Type B pancreatic cell (in vitro differentiated cells): ENCODE measurements around the gene MGRN1. TPM values are rescaled to one million over a fixed set of nuclear protein-coding genes. Genes with fewer than 3 reads are reported as not detected.

ENCODE experiments used
- DNase-seq: peaks from one replicate; pipeline ENCODE4 v3.0.0; 2021; ENCODE audit warnings: mixed read lengths; ENCODE audit not compliant: unreplicated experiment; ENCODE audit errors: extremely low spot score
- H3K27ac Mint-ChIP-seq: 2 replicates; pipeline ENCODE4 v1.8.0; 2021; ENCODE audit warnings: mild to moderate bottlenecking, mixed read lengths
- H3K27me3 Mint-ChIP-seq: 2 replicates; pipeline ENCODE4 v1.8.0; 2021; ENCODE audit warnings: mixed read lengths
- H3K36me3 Mint-ChIP-seq: 2 replicates; pipeline ENCODE4 v1.8.0; 2021; ENCODE audit warnings: mixed read lengths
- H3K4me1 Mint-ChIP-seq: one replicate; pipeline ENCODE4 v1.8.0; 2021; ENCODE audit warnings: mixed read lengths; ENCODE audit not compliant: unreplicated experiment
- H3K4me3 Mint-ChIP-seq: 2 replicates; pipeline ENCODE4 v1.8.0; 2021; ENCODE audit warnings: mild to moderate bottlenecking, mixed read lengths
- H3K9me3 Mint-ChIP-seq: 2 replicates; pipeline ENCODE4 v1.8.0; 2021; ENCODE audit warnings: mixed read lengths
- CTCF ChIP-seq: fragments of 200-600 bp; sonication (generic); conservative IDR thresholded peaks from 2 replicates; pipeline ENCODE4 v1.5.0; 2021; ENCODE audit warnings: antibody characterized with exemption, mild to moderate bottlenecking
- total RNA-seq: library from RNA; stranded (reverse); gene quantifications from 2 replicates; pipeline ENCODE4 v1.2.1, GENCODE V29; 2021; ENCODE audit warnings: low replicate concordance

MGRN1 gene
- total RNA-seq, 1 donor from 2014 or later: 88.6 TPM

- Mint-ChIP-seq H3K27me3 (no peaks in the 10 kb centered on the region), H3K9me3 (no peaks in the 10 kb centered on the region), H3K4me3 (no peak overlapping the region), H3K36me3 (no peaks in the 10 kb centered on the region), H3K4me1 (peaks cover 9% of the 10 kb centered on the region), H3K27ac (no peak overlapping the region)
- TF ChIP-seq CTCF: no peak
- DNase-seq: no peak
Observed at GRCh38 chr16:4661661-4662060, 37.0 kb downstream of the MGRN1 start.

- DNase-seq: no peak
- peak overlapping the region; percentile 34 for H3K4me3 Mint-ChIP-seq
- H3K4me1 Mint-ChIP-seq: peaks cover 14% of the 10 kb centered on the region
- TF ChIP-seq CTCF: no peak
- no peaks in the 10 kb centered on the region for H3K36me3 Mint-ChIP-seq
- no peaks in the 10 kb centered on the region for H3K27me3 Mint-ChIP-seq
- H3K9me3 Mint-ChIP-seq: no peaks in the 10 kb centered on the region
- peak overlapping the region; percentile 78 for H3K27ac Mint-ChIP-seq
Observed at GRCh38 chr16:4663465-4663776, 38.8 kb downstream of the MGRN1 start.

- DNase-seq: no peak
- peaks cover 14% of the 10 kb centered on the region for H3K4me1 Mint-ChIP-seq
- H3K4me3 Mint-ChIP-seq: peak overlapping the region; percentile 34
- H3K27ac Mint-ChIP-seq: peak overlapping the region; percentile 78
- no peaks in the 10 kb centered on the region for H3K27me3 Mint-ChIP-seq
- H3K36me3 Mint-ChIP-seq: no peaks in the 10 kb centered on the region
- TF ChIP-seq CTCF: no peak
- no peaks in the 10 kb centered on the region for H3K9me3 Mint-ChIP-seq
Observed at GRCh38 chr16:4663777-4664465, 39.3 kb downstream of the MGRN1 start.

- peak overlapping the region; percentile 76 for H3K27ac Mint-ChIP-seq
- peak overlapping the region; percentile 25 for H3K4me3 Mint-ChIP-seq
- peaks cover 14% of the 10 kb centered on the region for H3K4me1 Mint-ChIP-seq
- DNase-seq: no peak
- H3K27me3 Mint-ChIP-seq: no peaks in the 10 kb centered on the region
- peaks cover 4% of the 10 kb centered on the region for H3K36me3 Mint-ChIP-seq
- no peaks in the 10 kb centered on the region for H3K9me3 Mint-ChIP-seq
- TF ChIP-seq CTCF: no peak
Observed at GRCh38 chr16:4664538-4665418, 40.2 kb downstream of the MGRN1 start.

GRCh38 chr16:4666537-4667202 is 42.0 kb downstream of the MGRN1 start:
- DNase-seq: no peak
- Mint-ChIP-seq H3K4me3 (no peak overlapping the region), H3K9me3 (no peaks in the 10 kb centered on the region), H3K27me3 (no peaks in the 10 kb centered on the region), H3K27ac (no peak overlapping the region), H3K4me1 (peaks cover 14% of the 10 kb centered on the region), H3K36me3 (peaks cover 4% of the 10 kb centered on the region)
- TF ChIP-seq CTCF: no peak
